ENCODE data around the gene CPNE2. TPM values are rescaled to one million over a fixed set of nuclear protein-coding genes. Genes with fewer than 3 reads are reported as not detected.
A peak's percentile ranks its signal among the peaks of the same experiment; 100 is the strongest.

CPNE2 gene
- total RNA-seq, 1 donor from 2014 or later, result 73.7 TPM

GRCh38 chr16:57144027-57144426, 51.6 kb downstream of the CPNE2 start:
- no peak for DNase-seq (ENCODE audit: low read depth, low spot score)

GRCh38 chr16:57145046-57146021, 53.0 kb downstream of the CPNE2 start:
- peak; percentile 52 for DNase-seq (ENCODE audit: low read depth, low spot score)

GRCh38 chr16:57146040-57146647, 53.8 kb downstream of the CPNE2 start:
- DNase-seq (ENCODE audit: low read depth, low spot score), result no peak

GRCh38 chr16:57146735-57147134, 54.4 kb downstream of the CPNE2 start:
- no peak for DNase-seq (ENCODE audit: low read depth, low spot score)

- DNase-seq (ENCODE audit: low read depth, low spot score), result no peak
Measured at GRCh38 chr16:57147381-57148221, 55.2 kb downstream of the CPNE2 start.

GRCh38 chr16:57148481-57148880, 56.1 kb downstream of the CPNE2 start:
- no peak for DNase-seq (ENCODE audit: low read depth, low spot score)

GRCh38 chr16:57149391-57149790, 57.0 kb downstream of the CPNE2 start:
- DNase-seq (ENCODE audit: low read depth, low spot score), result no peak

- DNase-seq (ENCODE audit: low read depth, low spot score), result no peak
Measured at GRCh38 chr16:57150682-57151330, 58.4 kb downstream of the CPNE2 start.

GRCh38 chr16:57151369-57151768, 59.0 kb downstream of the CPNE2 start:
- no peak for DNase-seq (ENCODE audit: low read depth, low spot score)

- DNase-seq (ENCODE audit: low read depth, low spot score), result no peak
Measured at GRCh38 chr16:57152096-57153093, 60.0 kb downstream of the CPNE2 start.

GRCh38 chr16:57153841-57154240, 61.5 kb downstream of the CPNE2 start:
- DNase-seq (ENCODE audit: low read depth, low spot score), result no peak

- no peak for DNase-seq (ENCODE audit: low read depth, low spot score)
Measured at GRCh38 chr16:57155702-57156350, 63.4 kb downstream of the CPNE2 start.

GRCh38 chr16:57156351-57156703, 63.9 kb downstream of the CPNE2 start:
- DNase-seq (ENCODE audit: low read depth, low spot score), result no peak

- no peak for DNase-seq (ENCODE audit: low read depth, low spot score)
Measured at GRCh38 chr16:57157533-57157932, 65.2 kb downstream of the CPNE2 start.

- DNase-seq (ENCODE audit: low read depth, low spot score), result no peak
Measured at GRCh38 chr16:57159447-57159846, 67.1 kb downstream of the CPNE2 start.

GRCh38 chr16:57163842-57164241, 71.5 kb downstream of the CPNE2 start:
- no peak for DNase-seq (ENCODE audit: low read depth, low spot score)

- no peak for DNase-seq (ENCODE audit: low read depth, low spot score)
Measured at GRCh38 chr16:57165483-57165882, 73.1 kb downstream of the CPNE2 start.

GRCh38 chr16:57165938-57166337, 73.6 kb downstream of the CPNE2 start:
- no peak for DNase-seq (ENCODE audit: low read depth, low spot score)

- no peak for DNase-seq (ENCODE audit: low read depth, low spot score)
Measured at GRCh38 chr16:57166451-57166850, 74.1 kb downstream of the CPNE2 start.

- DNase-seq (ENCODE audit: low read depth, low spot score), result no peak
Measured at GRCh38 chr16:57166951-57167350, 74.6 kb downstream of the CPNE2 start.
